ENCODE measurements around the gene NFIC. TPM values are rescaled to one million over a fixed set of nuclear protein-coding genes. Genes with fewer than 3 reads are reported as not detected.

NFIC gene
- polyA plus RNA-seq, 1 of the 3 experiments (the other 2 are of a cell fraction), result 7.2 TPM

DNA sequence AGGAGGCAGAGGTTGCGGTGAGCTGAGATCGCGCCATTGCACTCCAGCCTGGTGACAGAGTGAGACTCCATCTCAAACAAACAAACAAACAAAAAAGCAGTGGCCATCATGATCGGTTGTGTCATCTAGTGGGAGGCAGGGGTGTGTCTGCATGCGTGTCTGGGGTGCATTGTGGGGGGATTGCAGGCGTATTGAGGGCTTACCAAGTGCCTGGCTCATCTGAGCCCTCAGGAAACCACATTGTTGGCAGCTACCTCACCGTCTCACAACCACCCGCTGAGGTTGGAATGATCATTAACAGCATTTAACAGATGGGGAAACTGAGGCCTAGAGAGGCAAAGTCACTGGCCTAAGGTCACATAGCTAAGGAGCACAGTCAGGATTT, 30.5 kb downstream of the NFIC start:
- no peak overlapping the region for H3K4me2 ChIP-seq
- H3K9ac ChIP-seq, result no peak overlapping the region
- no peaks in the 10 kb centered on the region for H3K27me3 ChIP-seq (ENCODE audit: insufficient read depth)
- no peaks in the 10 kb centered on the region for H3K9me2 ChIP-seq
- no peak overlapping the region for H2AFZ ChIP-seq (ENCODE audit: low read depth)
- POLR2A ChIA-PET, result interaction anchor here (2.4 kb wide), 1 partner anchor 9 kb away, joined by 8 read pairs; no protein-coding TSS in a partner anchor
- WGBS (ENCODE audit: low lambda C conversion rate), result 91% methylated on average over 6 of the region's 8 CpGs
- DNase-seq, result no peak
- no peaks in the 10 kb centered on the region for H3F3A ChIP-seq (replicated peaks; ENCODE audit: insufficient read depth)
- no peak overlapping the region for H3K27ac ChIP-seq (ENCODE audit: low read depth in 2 of 2, low read length in 1 of 2)
- peaks cover 72% of the 10 kb centered on the region for H4K20me1 ChIP-seq (ENCODE audit: insufficient read depth)
- peaks cover 0 to 2% of the 10 kb centered on the region in 2 experiments; a peak in 1 of 4 replicates for H3K4me1 ChIP-seq (ENCODE audit: control insufficient read depth in 1 of 2, insufficient read depth in 2 of 2, low read depth in 1 of 2, low read length in 1 of 2)
- no peak overlapping the region for H3K4me3 ChIP-seq (ENCODE audit: low read depth in 2 of 2, low read length in 1 of 2)
- H3K9me3 ChIP-seq, result no peaks in the 10 kb centered on the region
- TF ChIP-seq SIN3A (IDR thresholded peaks at IDR 0.05; ENCODE audit: borderline replicate concordance, low read depth, low read length) (no peak), NRF1 (IDR thresholded peaks at IDR 0.05; ENCODE audit: low read depth, low read length) (no peak), TAF1 (IDR thresholded peaks at IDR 0.05; ENCODE audit: borderline replicate concordance, low read depth, low read length) (no peak)
- peaks cover 0 to 6% of the 10 kb centered on the region in 2 experiments for H3K36me3 ChIP-seq (replicated peaks in 1 of 2; ENCODE audit: control insufficient read depth in 1 of 2, insufficient read depth in 2 of 2, low read length in 1 of 2)
- H3K79me2 ChIP-seq (ENCODE audit: insufficient read depth), result peaks cover 96% of the 10 kb centered on the region
- CTCF ChIA-PET, result interaction anchor here (1.2 to 1.6 kb wide), 3 partner anchors 9 to 33 kb away, joined by 3 to 7 read pairs (median 5); no protein-coding TSS in a partner anchor

DNA sequence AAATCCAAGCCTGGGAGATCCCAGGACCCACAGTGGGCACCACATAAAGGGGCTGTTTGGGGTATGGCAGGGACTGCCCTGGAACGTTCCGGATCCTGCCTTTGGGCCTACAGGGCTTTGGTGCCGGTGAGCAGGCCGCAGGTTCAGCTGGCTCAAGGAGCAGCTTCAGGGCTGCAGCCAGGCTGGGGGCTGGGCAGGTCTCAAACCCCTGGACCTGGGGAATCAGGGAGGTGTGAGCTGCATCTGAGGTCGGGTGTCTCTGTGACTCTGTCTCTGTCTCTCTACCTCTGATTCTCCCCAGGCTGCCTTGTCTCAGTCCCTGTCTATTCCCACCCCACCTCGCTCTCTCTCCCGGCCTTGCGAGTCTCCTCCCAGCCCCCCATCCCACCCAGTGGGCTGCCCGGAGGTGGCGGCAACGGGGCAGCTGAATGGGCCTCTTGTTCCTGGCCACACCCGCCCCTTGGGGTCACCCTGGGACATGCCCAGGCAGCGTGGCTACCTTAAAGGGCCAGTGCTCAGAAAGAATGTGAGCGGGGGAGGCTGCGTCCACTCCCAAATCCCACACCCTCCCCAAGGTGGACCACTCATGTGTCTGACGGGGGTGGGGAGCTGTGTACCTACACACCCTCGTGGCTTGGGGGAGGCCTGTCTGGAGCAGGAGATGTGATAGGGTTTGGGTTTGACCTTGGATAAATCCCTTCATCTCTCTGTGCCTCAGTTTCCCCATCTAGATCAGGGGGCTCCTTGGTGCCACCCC, 31.1 kb downstream of the NFIC start:
- Histone ChIP-seq H3K4me1 (ENCODE audit: control insufficient read depth in 1 of 2, insufficient read depth in 2 of 2, low read depth in 1 of 2, low read length in 1 of 2) (peaks cover 0 to 2% of the 10 kb centered on the region in 2 experiments; a peak in 1 of 4 replicates), H4K20me1 (ENCODE audit: insufficient read depth) (peaks cover 70% of the 10 kb centered on the region), H2AFZ (ENCODE audit: low read depth) (no peak overlapping the region), H3F3A (replicated peaks; ENCODE audit: insufficient read depth) (no peaks in the 10 kb centered on the region), H3K9me3 (no peaks in the 10 kb centered on the region), H3K79me2 (ENCODE audit: insufficient read depth) (peaks cover 96% of the 10 kb centered on the region), H3K36me3 (replicated peaks in 1 of 2; ENCODE audit: control insufficient read depth in 1 of 2, insufficient read depth in 2 of 2, low read length in 1 of 2) (peaks cover 0 to 7% of the 10 kb centered on the region in 2 experiments), H3K27ac (ENCODE audit: low read depth in 2 of 2, low read length in 1 of 2) (no peak overlapping the region; a peak in 1 of 4 replicates), H3K4me2 (no peak overlapping the region), H3K9me2 (no peaks in the 10 kb centered on the region), H3K9ac (no peak overlapping the region), H3K27me3 (ENCODE audit: insufficient read depth) (no peaks in the 10 kb centered on the region), H3K4me3 (ENCODE audit: low read depth in 2 of 2, low read length in 1 of 2) (no peak overlapping the region)
- 74% methylated on average over 11 of the region's 17 CpGs for WGBS (ENCODE audit: low lambda C conversion rate)
- ChIA-PET POLR2A (interaction anchor here (2.4 kb wide), 1 partner anchor 9 kb away, joined by 8 read pairs; no protein-coding TSS in a partner anchor), CTCF (interaction anchor here (1.1 to 1.6 kb wide), 5 partner anchors 9 to 32 kb away, joined by 3 to 7 read pairs (median 3); no protein-coding TSS in a partner anchor)
- TF ChIP-seq TCF12 (IDR thresholded peaks at IDR 0.05) (no peak), ELF1 (IDR thresholded peaks at IDR 0.05) (no peak), FOXJ3 (CRISPR knock-in tag; IDR thresholded peaks at IDR 0.05) (no peak), NRF1 (IDR thresholded peaks at IDR 0.05; ENCODE audit: low read depth, low read length) (no peak), YY1 (IDR thresholded peaks at IDR 0.05; ENCODE audit: low read depth) (no peak), POLR2AphosphoS5 (IDR thresholded peaks at IDR 0.05; ENCODE audit: low read depth, low read length) (no peak), SMC3 (IDR thresholded peaks at IDR 0.05; ENCODE audit: low read depth, low read length) (no peak), MXI1 (IDR thresholded peaks at IDR 0.05; ENCODE audit: low read depth, low read length) (no peak), FOXM1 (IDR thresholded peaks at IDR 0.05; ENCODE audit: low read depth) (no peak), CHD2 (IDR thresholded peaks at IDR 0.05; ENCODE audit: low read length, partially characterized antibody) (no peak)
- TF ChIP-seq, protein P1, sequence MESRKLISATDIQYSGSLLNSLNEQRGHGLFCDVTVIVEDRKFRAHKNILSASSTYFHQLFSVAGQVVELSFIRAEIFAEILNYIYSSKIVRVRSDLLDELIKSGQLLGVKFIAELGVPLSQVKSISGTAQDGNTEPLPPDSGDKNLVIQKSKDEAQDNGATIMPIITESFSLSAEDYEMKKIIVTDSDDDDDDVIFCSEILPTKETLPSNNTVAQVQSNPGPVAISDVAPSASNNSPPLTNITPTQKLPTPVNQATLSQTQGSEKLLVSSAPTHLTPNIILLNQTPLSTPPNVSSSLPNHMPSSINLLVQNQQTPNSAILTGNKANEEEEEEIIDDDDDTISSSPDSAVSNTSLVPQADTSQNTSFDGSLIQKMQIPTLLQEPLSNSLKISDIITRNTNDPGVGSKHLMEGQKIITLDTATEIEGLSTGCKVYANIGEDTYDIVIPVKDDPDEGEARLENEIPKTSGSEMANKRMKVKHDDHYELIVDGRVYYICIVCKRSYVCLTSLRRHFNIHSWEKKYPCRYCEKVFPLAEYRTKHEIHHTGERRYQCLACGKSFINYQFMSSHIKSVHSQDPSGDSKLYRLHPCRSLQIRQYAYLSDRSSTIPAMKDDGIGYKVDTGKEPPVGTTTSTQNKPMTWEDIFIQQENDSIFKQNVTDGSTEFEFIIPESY (IDR thresholded peaks at IDR 0.05; ENCODE audit: borderline replicate concordance, low read depth), result no peak
- TF ChIP-seq, protein P2, sequence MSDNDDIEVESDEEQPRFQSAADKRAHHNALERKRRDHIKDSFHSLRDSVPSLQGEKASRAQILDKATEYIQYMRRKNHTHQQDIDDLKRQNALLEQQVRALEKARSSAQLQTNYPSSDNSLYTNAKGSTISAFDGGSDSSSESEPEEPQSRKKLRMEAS (IDR thresholded peaks at IDR 0.05; ENCODE audit: low read depth), result no peak
- DNase-seq, result peak; percentile 47

All from SK-N-SH (cell line).